B cell (primary cell): ENCODE measurements around the gene GRID1. TPM values are rescaled to one million over a fixed set of nuclear protein-coding genes. Genes with fewer than 3 reads are reported as not detected.

Source experiments
- ATAC-seq: fragments of 200-7000 bp; cut with Tn5 transposase; one replicate; pipeline ENCODE4 v1.10.0; 2021; ENCODE audit warnings: low read depth, mild to moderate bottlenecking, moderate number of reproducible peaks, moderate library complexity
- CTCF ChIA-PET: fragments of 350-600 bp; sonication (Branson Sonifier 250); formaldehyde crosslinking; loops from one replicate; lab custom pipeline; 2021; ENCODE audit warnings: antibody characterized with exemption, inconsistent platforms; lab: Charles Lee
- POLR2A ChIA-PET: fragments of 350-600 bp; sonication (Branson Sonifier 250); formaldehyde crosslinking; loops from one replicate; lab custom pipeline; 2021; ENCODE audit warnings: antibody characterized with exemption; lab: Charles Lee
- DNase-seq: peaks from one replicate; pipeline ENCODE4 v3.0.0; 2013
- H2AFZ ChIP-seq: 2 replicates; pipeline ENCODE4 v1.6.1; 2012; ENCODE audit warnings: mild to moderate bottlenecking, low read depth, low read length; ENCODE audit not compliant: insufficient read depth, poor library complexity, severe bottlenecking
- H3K27ac ChIP-seq, 2 donors: 1 replicate in 1 of 2; 2 replicates in 1 of 2; pipeline ENCODE4 v1.5.1; 2012 to 2013; ENCODE audit warnings: low read length in 2 of 2, mild to moderate bottlenecking in 2 of 2, moderate library complexity in 1 of 2
- H3K27me3 ChIP-seq, 4 experiments: fragments of 200-600 bp in 1 of 4; sonication (generic) in 1 of 4; replicated peaks in 1 of 4; 1 replicate in 2 of 4; 2 replicates in 2 of 4; pipeline versions ENCODE4 v1.6.1 to v1.7.0; 2013 to 2016; ENCODE audit warnings: low read length in 3 of 4, mild to moderate bottlenecking in 2 of 4, mixed read lengths in 1 of 4, moderate library complexity in 1 of 4; ENCODE audit not compliant: insufficient read depth in 4 of 4, control insufficient read depth in 3 of 4; ENCODE audit errors: control extremely low read depth in 1 of 4
- H3K36me3 ChIP-seq, 2 experiments: replicated peaks in 1 of 2; 1 replicate in 1 of 2; 2 replicates in 1 of 2; pipeline versions ENCODE4 v1.6.1 to v1.7.1; 2013; ENCODE audit warnings: low read length in 1 of 2; ENCODE audit not compliant: insufficient read depth in 2 of 2, control insufficient read depth in 1 of 2; ENCODE audit errors: control extremely low read depth in 1 of 2, extremely low read depth in 1 of 2
- H3K4me1 ChIP-seq, 2 donors: fragments of 200-600 bp in 1 of 2; sonication (generic) in 1 of 2; 1 replicate in 1 of 2; 2 replicates in 1 of 2; pipeline versions ENCODE4 v1.5.1 to v1.6.1; 2013 to 2017; ENCODE audit warnings: low read length in 2 of 2; ENCODE audit not compliant: control insufficient read depth in 2 of 2, insufficient read depth in 2 of 2
- H3K4me2 ChIP-seq: replicated peaks from 2 replicates; pipeline ENCODE3; 2012; ENCODE audit warnings: mild to moderate bottlenecking, low read depth, low read length; ENCODE audit not compliant: poor library complexity, severe bottlenecking
- H3K4me3 ChIP-seq, 5 experiments: fragments of 200-600 bp in 1 of 5; sonication (generic) in 1 of 5; 1 replicate in 3 of 5; 2 replicates in 2 of 5; pipeline versions ENCODE4 v1.5.1 to v1.7.0; 2011 to 2016; ENCODE audit warnings: low read length in 4 of 5, mild to moderate bottlenecking in 4 of 5, low read depth in 2 of 5, control low read depth in 1 of 5, moderate library complexity in 1 of 5; ENCODE audit not compliant: insufficient read depth in 1 of 5; ENCODE audit errors: control extremely low read depth in 1 of 5, extremely low read depth in 1 of 5
- H3K79me2 ChIP-seq: fragments of 200-600 bp; sonication (generic); one replicate; pipeline ENCODE4 v1.6.0; 2016; ENCODE audit warnings: low read length; ENCODE audit not compliant: control insufficient read depth, insufficient read depth
- H3K9ac ChIP-seq: fragments of 200-600 bp; sonication (generic); 2 replicates; pipeline ENCODE4 v1.6.1; 2017; ENCODE audit warnings: mild to moderate bottlenecking, low read length, moderate library complexity
- H3K9me3 ChIP-seq, 3 donors: one replicate each; pipeline versions ENCODE4 v1.6.1 to v1.7.1; 2013; ENCODE audit warnings: low read length in 2 of 3; ENCODE audit not compliant: control insufficient read depth in 2 of 3, insufficient read depth in 1 of 3; ENCODE audit errors: control extremely low read depth in 1 of 3
- H4K20me1 ChIP-seq: 2 replicates; pipeline ENCODE4 v1.6.0; 2012; ENCODE audit warnings: mild to moderate bottlenecking, low read length; ENCODE audit not compliant: insufficient read depth, control insufficient read depth, poor library complexity, severe bottlenecking
- H3K27ac Mint-ChIP-seq: one replicate; pipeline ENCODE4 v1.8.0; 2021; ENCODE audit warnings: mixed read lengths
- H3K27me3 Mint-ChIP-seq: one replicate; pipeline ENCODE4 v1.8.0; 2021; ENCODE audit warnings: mixed read lengths
- H3K4me1 Mint-ChIP-seq: one replicate; pipeline ENCODE4 v1.8.0; 2021; ENCODE audit warnings: mixed read lengths
- H3K4me3 Mint-ChIP-seq: one replicate; pipeline ENCODE4 v1.8.0; 2021; ENCODE audit warnings: mixed read lengths
- H3K9me3 Mint-ChIP-seq: one replicate; pipeline ENCODE4 v1.8.0; 2022; ENCODE audit warnings: mixed read lengths; ENCODE audit not compliant: insufficient read depth
- CTCF ChIP-seq: fragments of 200-600 bp; IDR thresholded peaks from one replicate; pipeline ENCODE4 v1.8.0; 2022; ENCODE audit warnings: antibody characterized with exemption, mild to moderate bottlenecking
- EZH2 ChIP-seq: IDR thresholded peaks from 2 replicates; pipeline ENCODE4 v1.6.1; 2012; ENCODE audit warnings: borderline replicate concordance, low read depth, mild to moderate bottlenecking, moderate library complexity, low read length; ENCODE audit not compliant: insufficient read depth, poor library complexity, severe bottlenecking
- WGBS: methylation state at CpG from one replicate; pipeline ENCODE4 v1.1.5; 2013; ENCODE audit warnings: missing lambda C conversion rate; ENCODE audit not compliant: insufficient coverage; 5-methylcytosine and 5-hydroxymethylcytosine counted together
- intact Hi-C: fragments of 100-400 bp; cut with micrococcal nuclease; formaldehyde crosslinking; loops from one replicate; pipeline ENCODE4 v1.10.0; 2022
- polyA plus RNA-seq: library from polyadenylated mRNA; depleted of rRNA; stranded (reverse); fragments of >200 nt; gene quantifications from 2 replicates; pipeline ENCODE4 v1.2.3, GENCODE V29; 2012
- total RNA-seq, 2 donors: library from RNA; stranded (reverse); fragments of 120-200 nt in 1 of 2; gene quantifications; 1 replicate in 1 of 2; 2 replicates in 1 of 2; pipeline versions ENCODE4 v1.2.3 to v1.2.4, GENCODE V29; 2013 to 2022

The GRID1 gene
- total and polyA plus RNA-seq, 2 donors (not counting 1 experiment from before 2014, with no cell fraction given), result not detected

- Mint-ChIP-seq H3K4me3 (no peak overlapping the region), H3K4me1 (no peaks in the 10 kb centered on the region), H3K27me3 (peaks cover 27% of the 10 kb centered on the region), H3K27ac (no peak overlapping the region), H3K9me3 (no peaks in the 10 kb centered on the region)
- Histone ChIP-seq H3K79me2 (no peaks in the 10 kb centered on the region), H3K9me3 (no peaks in the 10 kb centered on the region), H3K4me1 (no peaks in the 10 kb centered on the region), H4K20me1 (no peaks in the 10 kb centered on the region), H3K4me3 (no peak overlapping the region), H3K4me2 (no peak overlapping the region), H3K27ac (no peak overlapping the region), H3K27me3 (peaks cover 0 to 3% (median 0%) of the 10 kb centered on the region in 4 experiments), H3K9ac (no peak overlapping the region), H2AFZ (no peak overlapping the region), H3K36me3 (no peaks in the 10 kb centered on the region)
- intact Hi-C loops, result no loop called here
- no peak for ATAC-seq
- ChIA-PET POLR2A (no interaction called here), CTCF (no interaction called here)
- WGBS, result 88% methylated on average over 1 of the region's 2 CpGs
- no peak for DNase-seq
- no peak for TF ChIP-seq CTCF
- no peak for TF ChIP-seq EZH2
Observed at GRCh38 chr10:86190291-86190690, 176.3 kb downstream of the GRID1 start.

GRCh38 chr10:86189891-86190290, 176.7 kb downstream of the GRID1 start:
- peaks cover 0 to 3% (median 0%) of the 10 kb centered on the region in 4 experiments for H3K27me3 ChIP-seq
- no peak overlapping the region for H3K27ac ChIP-seq
- 83% methylated on average over 5 of the region's 8 CpGs for WGBS
- no peaks in the 10 kb centered on the region for H3K4me1 ChIP-seq
- Mint-ChIP-seq H3K4me1 (no peaks in the 10 kb centered on the region), H3K27me3 (peaks cover 25% of the 10 kb centered on the region), H3K4me3 (no peak overlapping the region), H3K27ac (no peak overlapping the region), H3K9me3 (no peaks in the 10 kb centered on the region)
- intact Hi-C loops, result no loop called here
- no peak overlapping the region for H3K4me2 ChIP-seq
- CTCF ChIA-PET, result no interaction called here
- POLR2A ChIA-PET, result no interaction called here
- H3K4me3 ChIP-seq, result no peak overlapping the region
- no peak for ATAC-seq
- H3K9ac ChIP-seq, result no peak overlapping the region
- H3K9me3 ChIP-seq, result no peaks in the 10 kb centered on the region
- H3K79me2 ChIP-seq, result no peaks in the 10 kb centered on the region
- no peak for TF ChIP-seq EZH2
- TF ChIP-seq CTCF, result no peak
- H2AFZ ChIP-seq, result no peak overlapping the region
- no peak for DNase-seq
- no peaks in the 10 kb centered on the region for H3K36me3 ChIP-seq
- H4K20me1 ChIP-seq, result no peaks in the 10 kb centered on the region
